Left forelimb (tissue), 1 donor: ENCODE results near the gene FOSL1.

ENCODE experiments used
- DNase-seq: peaks from one replicate; pipeline ENCODE4 v3.0.0-alpha.2; 2018; ENCODE audit warnings: low spot score

Gene FOSL1

DNA sequence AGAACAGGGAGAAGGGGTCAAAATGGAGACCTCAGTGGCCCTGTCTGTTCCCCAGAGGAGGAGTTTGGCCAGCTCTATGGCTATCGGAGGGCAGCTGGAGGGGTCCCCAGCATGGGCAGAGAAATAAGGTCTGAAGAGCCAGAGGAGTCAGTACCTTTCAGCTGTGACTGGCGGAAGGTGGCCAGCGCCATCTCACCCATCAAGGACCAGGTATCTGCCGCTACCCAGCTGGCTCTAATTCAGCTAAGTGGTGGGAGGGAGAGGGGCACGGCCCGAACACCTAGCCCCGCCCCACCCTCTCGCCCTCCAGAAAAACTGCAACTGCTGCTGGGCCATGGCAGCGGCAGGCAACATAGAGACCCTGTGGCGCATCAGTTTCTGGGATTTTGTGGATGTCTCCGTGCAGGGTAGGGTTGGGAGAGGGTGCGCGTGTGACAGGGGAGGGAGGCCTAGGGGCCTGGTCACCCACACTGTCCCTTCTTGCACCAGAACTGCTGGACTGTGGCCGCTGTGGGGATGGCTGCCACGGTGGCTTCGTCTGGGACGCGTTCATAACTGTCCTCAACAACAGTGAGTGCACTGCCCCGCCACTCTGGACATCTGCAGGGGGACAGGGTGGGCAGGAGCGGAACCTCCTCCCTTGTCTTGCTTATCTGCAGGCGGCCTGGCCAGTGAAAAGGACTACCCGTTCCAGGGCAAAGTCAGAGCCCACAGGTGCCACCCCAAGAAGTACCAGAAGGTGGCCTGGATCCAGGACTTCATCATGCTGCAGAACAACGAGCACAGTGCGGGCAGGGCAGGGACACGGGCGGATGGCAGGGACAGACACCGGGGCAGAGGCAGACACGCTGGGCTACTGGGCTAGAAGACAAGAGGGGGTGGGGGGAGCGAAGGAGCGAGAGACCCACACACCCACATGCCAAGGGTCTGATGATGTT lies 17.8 kb downstream of the FOSL1 start:
- DNase-seq = peak; percentile 59

DNA sequence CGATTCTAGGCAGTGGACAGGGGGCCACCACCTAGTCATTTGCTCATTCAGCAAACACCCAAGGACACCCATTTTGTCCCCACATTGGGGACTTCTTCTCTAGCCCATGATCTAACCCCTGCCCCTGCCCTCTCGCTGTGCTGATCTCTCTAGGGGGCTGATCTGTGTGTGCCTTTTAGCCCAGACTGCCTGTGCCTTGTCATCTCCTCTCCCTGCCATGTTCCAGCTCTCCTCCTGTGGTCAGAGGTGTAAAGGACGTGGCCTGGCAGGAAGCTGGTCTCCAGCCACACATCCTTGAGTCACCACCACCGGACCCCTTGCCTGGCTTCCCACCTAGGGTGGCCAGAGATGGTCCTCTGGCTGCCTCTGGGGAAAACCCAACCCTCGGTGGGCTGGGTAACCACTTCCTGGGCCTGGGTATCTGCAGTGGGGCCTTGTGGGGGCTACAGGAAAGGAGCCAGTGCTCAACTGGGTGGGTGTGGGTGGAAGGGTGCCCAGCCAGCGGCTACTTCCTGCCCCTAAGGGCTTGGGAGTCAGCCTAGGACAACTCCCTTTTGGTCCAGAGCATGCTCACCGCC lies 19.3 kb downstream of the FOSL1 start:
- DNase-seq = no peak

DNA sequence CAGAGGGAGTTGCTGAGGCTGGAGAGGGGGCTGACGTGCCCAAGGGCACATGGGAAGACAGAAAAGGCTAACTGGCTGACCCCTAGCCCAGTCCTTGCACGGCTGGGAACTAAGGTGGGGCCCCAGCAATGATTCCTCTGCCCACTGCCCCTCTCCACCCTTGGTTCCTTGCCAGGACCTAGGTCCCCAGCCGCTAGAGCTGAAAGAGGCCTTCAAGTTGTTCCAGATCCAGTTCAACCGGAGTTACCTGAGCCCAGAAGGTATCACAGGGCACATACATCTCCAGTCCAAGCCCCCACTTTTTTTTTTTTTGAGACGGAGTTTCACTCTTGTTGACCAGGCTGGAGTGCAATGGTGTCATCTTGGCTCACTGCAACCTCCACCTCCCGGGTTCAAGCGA lies 20.2 kb downstream of the FOSL1 start:
- DNase-seq = no peak

DNA sequence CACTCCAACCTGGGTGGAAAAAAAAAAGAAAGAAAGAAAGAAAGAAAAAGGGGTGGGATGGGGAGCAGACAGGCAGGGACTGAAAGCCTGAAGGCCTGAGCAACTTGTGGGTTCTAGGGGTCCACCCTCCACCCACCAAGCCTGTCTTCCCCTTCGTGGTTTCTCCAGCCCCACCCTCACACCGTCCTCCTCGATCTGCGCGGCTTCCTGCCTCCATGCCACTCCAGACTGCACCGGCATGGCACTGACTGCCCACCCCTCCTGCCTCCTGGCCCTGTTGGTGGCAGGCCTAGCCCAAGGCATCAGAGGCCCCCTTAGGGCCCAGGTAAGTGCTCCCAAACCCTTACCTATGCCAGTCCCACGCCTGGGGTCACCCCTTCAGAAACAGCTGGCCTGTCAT lies 20.6 kb downstream of the FOSL1 start, which contains the start of gene CTSW:
Gene CTSW, plus strand, starts transcription at position 221 of the 400 bp plus-strand sequence. Its CDS starts 18 bp downstream, at position 239.
- DNase-seq = no peak

DNA sequence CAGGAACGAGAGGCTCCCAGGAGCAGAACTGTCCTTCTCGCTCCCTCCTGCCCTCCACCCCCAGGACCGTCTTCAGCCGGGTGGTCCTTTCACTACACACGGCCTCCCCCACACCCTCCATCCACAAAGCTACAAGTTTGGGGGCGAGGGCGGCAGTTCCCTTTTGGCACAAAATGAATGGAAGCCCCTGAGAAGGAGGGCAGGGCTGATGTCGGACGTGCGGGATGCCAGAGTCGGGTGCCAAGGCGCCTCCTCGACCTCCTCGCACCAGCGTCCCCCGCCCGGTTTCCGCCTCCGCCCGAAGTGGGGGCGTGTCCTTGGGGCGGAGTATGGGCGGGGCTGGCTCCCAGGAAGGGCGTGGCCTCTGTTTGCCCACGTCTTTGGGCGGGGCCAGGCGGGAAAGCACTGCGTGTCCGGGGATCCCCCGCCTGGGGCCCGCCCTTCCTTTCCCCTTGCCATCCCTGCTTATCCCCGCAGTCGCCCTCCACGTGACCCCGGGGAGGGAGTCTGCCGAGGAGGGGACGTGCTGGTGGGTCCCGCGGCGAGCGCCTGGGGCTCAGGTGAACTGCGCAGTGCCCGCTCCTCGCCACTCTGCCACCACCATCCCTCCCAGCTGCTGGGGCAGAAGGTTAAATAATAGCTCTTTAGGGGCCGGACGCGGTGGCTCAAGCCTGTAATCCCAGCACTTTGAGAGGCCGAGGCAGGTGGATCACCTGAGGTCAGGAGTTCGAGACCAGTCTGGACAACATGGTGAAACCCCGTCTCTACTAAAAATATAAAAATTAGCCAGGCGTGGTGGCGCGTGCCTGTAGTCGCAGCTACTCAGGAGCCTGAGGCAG lies 26.7 kb downstream of the FOSL1 start:
- peak; percentile 97 for DNase-seq

DNA sequence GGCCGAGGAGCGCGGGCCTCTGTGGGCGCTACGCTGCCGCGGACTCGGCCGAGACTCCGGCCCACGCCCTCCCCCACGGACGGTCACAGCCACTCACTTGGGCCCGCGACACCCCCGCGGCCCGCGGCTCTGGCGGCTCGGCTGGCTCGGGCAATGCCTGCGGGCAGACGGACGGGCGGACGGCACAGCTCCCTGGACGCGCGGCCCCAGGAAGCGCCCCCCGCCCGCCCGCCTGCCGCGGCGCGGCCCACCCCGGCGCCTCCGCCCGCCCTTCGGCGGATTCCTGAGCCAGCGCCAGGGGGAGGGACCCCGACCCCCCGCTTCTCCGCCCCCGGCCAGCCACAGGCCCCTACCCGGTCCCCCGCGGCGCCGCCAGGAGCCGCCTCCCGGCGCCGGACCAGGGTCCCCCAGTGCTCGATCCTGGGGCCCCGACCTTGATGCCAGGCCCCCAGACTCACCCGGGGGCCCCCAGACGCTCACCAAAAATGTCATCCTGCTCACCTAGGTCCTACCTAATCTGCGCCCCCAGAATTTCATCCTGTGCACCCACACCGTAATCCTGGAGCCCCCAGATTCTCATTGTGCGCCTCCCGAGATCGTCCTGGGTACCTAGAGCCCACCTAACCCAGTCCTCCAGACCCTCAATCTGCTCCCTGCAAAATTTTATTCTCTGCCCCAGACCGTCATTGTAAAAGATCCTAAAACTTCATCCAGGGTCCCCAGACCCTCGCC lies 27.4 kb downstream of the FOSL1 start, which contains the start of gene EFEMP2:
Gene EFEMP2, minus strand, starts transcription at position 215 of the 732 bp plus-strand sequence. CDS start 446 bp downstream, outside the sequence.
- peak; percentile 86 for DNase-seq

DNA sequence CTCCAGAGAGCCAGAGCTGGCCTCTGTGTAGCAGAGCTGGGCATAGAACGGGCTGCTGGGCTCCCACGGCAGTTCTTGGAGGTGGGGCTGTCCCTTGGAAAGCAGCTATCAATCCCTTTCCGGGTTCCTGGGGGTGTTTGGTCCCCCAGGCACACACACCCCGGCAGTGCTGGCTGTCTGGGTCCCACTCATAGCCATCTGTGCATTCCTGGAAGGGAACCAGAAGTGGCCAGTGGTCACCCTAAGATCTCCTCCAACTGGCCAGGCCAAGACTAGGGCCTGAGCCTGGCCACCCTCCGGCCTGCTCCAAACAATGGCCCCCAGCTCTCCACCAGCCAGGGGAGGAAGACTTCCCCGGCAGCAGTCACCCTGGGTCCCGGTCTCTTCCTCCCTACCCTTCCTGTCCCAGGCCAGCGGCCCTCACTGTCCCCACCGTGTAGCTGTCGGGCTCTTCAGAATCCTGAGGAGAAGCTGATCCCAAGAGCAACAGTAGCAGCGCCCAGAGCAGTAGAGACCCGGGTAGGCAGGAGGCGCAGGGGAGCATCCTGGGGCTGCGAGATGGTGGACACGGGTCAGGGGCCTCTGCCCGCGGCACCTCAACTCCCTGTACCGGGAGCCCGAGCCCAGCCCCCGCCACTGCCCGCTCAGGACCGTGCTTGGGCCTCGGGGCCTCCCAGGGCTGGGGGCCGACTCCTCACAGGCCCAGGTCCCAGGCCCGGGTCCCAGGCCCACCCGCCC lies 28.2 kb downstream of the FOSL1 start:
- no peak for DNase-seq

DNA sequence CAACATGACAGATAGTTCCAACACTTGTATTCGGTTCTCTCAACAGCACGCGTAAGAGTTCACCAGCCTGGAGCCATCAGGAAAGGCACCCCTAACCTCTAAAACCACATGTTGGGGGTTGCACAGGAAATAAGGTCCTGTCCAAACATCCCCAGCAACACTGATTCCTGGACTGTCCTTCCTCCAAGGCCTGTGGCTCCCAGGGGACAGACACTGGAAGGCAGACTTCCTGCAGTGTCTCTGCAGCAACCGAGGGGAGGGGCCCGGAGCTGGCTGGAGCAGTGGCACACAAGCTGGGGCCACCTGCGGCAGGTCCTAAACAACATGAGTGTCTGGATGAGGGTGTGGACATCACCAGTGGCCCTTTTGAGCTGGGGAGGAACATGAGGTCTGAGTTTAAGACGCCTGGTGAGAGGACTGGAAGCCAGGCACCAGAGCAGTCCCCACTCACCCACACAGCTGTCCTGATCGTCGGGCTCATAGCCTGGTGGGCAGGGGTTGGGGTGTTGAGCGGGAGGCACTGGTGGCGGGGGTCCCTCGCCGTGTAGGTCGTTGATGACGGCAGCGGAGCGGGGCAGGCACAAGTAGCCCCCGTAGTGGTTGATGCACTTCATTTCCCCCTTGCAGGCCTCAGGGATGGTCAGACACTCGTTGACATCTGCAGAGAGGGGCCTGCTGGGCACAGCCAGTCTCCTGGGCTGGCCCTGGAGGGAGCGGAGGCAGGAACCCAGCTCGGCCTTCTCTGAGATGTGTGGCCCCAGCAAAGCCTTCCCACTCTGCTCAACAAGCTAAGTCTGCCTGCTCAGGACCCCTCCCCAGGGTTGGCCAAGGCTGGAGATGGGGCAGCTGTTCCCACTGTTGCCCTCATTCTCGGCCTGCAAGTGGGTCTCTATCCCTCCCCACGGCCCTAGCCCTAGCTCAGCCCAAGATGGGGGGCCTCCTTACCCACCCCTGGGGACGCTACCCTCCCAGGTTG lies 29.2 kb downstream of the FOSL1 start:
- no peak for DNase-seq

DNA sequence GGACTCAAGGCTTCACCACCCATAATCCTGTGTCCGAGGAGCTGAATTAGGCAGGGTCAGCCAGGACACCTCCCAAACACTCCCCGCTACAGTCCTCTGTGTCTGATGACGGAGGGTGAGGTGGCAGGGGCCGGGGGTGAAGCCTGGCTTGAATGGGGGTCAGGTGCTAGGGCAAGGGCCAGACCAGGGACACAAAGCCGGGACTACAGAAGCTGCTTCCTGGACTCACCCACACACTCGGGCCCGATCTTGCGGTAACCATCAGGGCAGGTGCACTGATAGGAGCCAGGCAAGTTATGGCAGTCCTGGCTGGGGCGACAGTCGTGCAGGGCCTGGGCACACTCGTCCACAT lies 29.9 kb downstream of the FOSL1 start:
- no peak for DNase-seq

DNA sequence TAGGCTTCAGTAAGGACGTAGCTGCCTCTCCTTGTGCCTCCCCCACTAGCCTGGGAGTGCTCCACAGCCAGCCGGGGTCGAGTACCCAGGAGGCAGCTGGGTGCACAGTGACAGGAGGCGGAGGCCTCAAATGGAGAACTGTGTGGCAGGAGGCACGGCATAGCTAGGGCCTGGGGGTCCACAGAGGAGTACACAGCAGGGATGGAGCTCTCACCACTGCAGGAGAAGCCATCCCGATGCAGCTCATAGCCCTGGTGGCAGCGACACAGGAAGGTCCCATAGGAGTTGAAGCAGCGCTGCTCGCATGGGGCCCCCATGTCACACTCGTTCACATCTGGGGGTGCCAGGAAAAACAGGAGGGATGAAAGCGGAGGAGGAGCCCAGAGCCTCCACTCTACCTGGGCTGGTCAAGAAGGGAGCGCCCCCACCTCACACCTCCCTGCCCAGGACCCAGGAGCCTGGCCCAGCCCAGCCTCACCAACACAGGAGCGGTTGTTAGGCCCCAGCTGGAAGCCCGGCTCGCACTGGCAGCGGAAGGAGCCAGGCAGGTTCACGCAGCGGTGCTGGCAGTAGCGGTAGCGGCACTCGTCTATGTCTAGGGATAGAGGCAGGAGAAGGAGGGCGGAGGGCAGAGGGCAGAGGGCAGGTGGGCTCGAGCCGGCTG lies 30.4 kb downstream of the FOSL1 start:
- DNase-seq = no peak

DNA sequence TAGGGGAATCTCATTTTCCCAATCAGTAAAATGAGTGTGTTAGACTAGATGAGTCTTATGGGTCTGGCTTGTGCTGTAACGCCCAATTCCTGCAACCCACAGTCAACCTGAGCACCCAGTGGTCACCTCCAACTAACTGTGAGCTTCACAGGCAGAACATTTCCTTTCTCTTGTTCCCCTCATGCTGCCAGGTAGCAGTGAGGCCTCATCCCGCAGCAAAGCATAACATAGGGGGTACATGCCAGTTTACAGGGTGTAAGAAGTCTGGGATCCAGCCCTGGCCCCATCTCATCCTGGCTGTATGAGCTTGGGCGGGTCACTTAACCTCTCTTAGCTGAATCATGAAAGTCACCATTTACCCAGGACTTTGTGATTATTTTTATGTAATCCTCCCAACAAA lies 31.3 kb downstream of the FOSL1 start:
- DNase-seq = no peak

DNA sequence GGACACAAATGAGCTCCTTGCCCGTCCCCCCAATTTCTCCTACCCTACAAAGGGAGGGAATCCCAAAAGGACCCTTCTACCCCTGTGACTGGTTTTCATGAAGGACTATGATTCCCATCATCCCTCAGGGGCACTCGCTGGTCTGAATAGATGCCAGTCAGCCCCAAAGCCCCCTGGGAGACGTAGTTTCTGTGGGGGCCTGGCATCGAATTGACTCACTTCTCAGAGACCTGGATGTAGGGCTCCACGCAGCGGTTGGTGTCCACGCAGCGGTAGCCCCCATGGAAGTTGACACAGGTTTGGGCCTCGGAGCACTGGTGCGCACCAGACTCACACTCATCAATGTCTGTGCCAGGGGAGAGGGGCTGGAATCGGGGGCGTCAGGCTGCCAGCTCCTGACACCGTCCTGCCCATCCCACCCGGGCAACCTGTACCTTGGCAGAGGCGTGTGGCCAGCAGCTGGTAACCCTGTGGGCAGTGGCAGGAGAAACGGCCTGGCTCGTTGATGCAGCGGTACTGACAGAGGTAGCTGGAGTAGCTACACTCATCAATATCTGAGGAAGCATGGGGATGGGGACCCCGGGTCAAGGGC lies 32.0 kb downstream of the FOSL1 start:
- no peak for DNase-seq

DNA sequence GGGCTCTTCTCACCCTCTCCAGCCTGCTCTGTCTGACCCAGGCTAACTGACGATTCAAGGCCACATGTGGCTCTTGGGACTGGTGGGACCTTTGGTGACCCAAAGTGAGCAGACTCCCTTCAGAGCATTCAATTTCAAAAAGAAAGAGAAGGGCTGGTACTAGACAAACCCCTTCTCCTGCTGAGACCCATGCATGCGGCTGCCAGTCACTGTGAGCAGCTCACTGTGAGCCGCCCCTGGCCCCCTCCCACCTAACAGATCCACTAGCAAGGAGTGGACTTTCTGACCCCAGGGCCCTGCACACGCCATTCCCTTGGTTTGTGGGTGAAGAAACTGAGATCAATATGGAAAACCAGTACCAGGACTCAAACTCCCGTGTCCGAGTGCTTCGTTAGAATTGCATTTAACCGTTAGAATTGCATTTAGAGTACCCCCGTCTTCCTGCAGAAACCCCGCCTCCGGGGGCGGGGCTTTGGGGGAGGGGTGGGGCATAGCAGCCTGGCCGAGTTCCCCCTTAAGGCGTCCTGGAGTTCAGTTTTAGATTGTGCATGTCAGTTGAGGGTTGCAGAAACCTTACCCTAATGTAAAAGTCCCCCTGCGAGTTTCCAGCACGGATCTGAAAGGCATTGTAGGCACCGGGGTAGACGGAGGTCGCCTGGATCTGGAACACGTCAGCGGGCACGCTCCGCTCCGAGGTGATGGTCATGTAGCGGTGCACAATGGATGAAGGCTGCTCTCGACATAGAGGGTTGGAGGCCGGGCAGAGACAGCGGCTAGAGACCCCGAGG lies 32.7 kb downstream of the FOSL1 start:
- no peak for DNase-seq

DNA sequence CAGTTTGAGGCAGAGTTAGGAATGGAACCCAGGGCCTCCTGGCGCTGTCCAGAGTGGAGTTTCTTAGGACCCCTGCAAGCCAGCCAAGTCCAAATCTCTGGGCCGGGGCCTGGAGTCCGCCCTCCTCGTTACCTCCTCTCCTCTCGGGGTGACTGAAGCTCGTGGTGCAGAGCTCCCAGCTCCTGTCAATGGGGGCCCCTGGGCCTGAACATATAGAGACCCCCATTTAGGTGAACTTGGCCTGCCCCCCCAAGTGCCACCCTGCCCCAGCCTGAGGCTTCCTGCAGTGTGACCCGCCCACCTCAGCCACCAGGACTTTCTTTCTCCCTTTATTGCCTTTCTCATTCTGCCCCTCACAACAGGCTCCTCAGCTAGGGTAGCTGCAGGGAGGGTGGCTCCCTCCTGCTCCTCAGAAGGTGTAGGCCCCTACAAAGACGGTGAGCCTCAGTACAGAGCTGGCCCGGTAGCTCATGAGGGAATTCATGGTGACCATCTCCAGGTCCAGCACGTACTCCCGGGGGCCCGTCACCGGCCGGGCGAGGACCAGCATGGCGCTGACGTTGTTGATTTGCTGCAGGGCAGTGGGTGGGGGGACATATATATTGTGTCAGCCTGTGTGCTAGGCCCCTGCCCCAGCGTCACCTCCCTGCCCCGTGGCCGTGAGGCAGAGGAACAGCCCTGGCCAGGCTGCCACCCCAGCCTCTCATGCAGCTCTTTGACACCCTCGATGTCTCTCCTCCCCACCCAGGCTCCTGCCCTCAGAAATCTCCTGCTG lies 33.5 kb downstream of the FOSL1 start:
- DNase-seq = peak; percentile 64

DNA sequence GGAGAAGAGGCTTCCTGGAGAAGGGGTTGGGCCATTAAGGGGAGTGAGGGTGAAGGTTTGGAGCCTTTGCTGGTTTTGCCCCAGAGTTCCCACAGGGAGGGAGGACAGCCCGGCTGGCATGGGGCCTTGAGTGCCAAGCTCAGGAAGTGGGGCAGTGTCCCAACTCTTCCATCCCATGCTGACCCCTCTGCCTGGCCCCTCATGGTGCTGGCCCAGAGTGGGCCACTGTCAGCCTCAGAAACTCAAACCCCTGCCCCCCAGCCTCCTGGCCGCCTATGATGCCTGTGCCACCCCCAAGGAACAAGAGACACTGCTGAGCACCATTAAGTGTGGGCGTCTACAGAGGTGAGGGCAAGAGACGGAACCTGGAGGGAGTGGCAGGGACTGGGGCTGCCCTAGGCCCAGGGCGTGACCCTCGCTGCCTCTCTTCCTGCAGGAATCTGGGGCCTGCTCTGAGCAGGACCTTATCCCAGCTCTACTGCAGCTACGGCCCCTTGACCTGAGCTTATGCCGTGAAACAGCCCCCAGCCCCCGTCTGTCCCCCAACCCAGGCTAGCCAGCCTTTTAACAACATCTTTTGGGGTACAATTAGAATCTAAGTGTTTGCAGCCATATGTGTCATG lies 34.5 kb downstream of the FOSL1 start:
- DNase-seq = peak; percentile 59

DNA sequence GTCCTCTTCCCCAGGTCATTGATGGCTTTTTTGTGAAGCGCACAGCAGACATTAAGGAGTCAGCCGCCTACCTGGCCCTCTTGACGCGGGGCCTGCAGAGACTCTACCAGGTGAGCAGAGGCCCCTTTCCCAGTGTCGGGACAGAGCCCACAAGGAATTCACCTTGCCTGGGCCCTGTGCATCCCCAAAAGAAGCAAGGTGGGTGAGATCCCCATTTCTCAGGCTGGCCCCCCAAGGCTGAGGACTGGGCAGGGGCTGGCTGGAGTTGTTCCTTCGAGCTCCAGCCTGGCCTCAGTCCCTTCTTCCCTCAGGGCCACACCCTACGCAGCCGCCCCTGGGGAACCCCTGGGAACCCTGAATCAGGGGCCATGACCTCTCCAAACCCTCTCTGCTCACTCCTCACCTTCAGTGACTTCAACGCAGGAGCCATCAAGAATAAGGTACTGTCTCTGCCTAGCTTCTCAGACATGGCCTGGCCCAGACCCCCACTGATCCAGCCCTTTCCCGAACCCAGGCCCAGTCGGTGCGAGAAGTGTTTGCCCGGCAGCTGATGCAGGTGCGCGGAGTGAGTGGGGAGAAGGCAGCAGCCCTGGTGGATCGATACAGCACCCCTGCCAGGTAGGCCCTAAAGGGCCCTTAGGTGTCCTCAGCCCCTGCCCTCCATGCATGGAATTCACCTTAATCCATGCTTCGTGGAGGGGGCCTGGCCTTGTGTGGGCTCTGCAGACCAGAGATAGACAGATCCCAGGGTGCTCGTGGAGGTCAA lies 35.3 kb downstream of the FOSL1 start:
- DNase-seq = peak; percentile 65
